Tibial nerve (tissue), 3 donors: ENCODE results near the gene MYL12A.

ENCODE experiments used
- CTCF ChIP-seq, 5 experiments: fragments of 200-600 bp in 3 of 5; fragments of 450-650 bp in 2 of 5; sonication (generic) in 3 of 5; IDR thresholded peaks; one replicate each; pipeline ENCODE4 v1.5.1; 2016 to 2019; ENCODE audit warnings: antibody characterized with exemption in 5 of 5, mild to moderate bottlenecking in 3 of 5, moderate library complexity in 2 of 5
- POLR2A ChIP-seq, 2 donors: fragments of 450-650 bp; IDR thresholded peaks; one replicate each; pipeline ENCODE4 v1.6.1; 2017; ENCODE audit warnings: antibody characterized with exemption in 2 of 2, mild to moderate bottlenecking in 2 of 2, moderate library complexity in 2 of 2

GRCh38 chr18:3235846-3236245 lies 11.8 kb upstream of the MYL12A start:
- TF ChIP-seq CTCF (IDR thresholded peaks at IDR 0.05) (no peak), POLR2A (IDR thresholded peaks at IDR 0.05) (no peak)
